CD4-positive, alpha-beta T cell (primary cell): Measurements from ENCODE around the gene COX10. TPM values are rescaled to one million over a fixed set of nuclear protein-coding genes. Genes with fewer than 3 reads are reported as not detected.
A peak's percentile ranks its signal among the peaks of the same experiment; 100 is the strongest.
"Not testable (repeated sequence)": the region's sequence is repeated elsewhere in the genome, so short reads cannot be mapped to it uniquely, and the experiment has no call there.

Experiments used
- ATAC-seq: fragments of 200-7000 bp; cut with Tn5 transposase; one replicate; pipeline ENCODE4 v1.10.0; 2022; ENCODE audit warnings: mild to moderate bottlenecking; ENCODE audit not compliant: poor library complexity
- CTCF ChIA-PET: fragments of 350-600 bp; sonication (Branson Sonifier 250); formaldehyde crosslinking; loops from one replicate; lab custom pipeline; 2021; ENCODE audit warnings: antibody characterized with exemption, inconsistent platforms; lab: Charles Lee
- POLR2A ChIA-PET: fragments of 350-600 bp; sonication (Branson Sonifier 250); formaldehyde crosslinking; loops from one replicate; lab custom pipeline; 2021; ENCODE audit warnings: antibody characterized with exemption, inconsistent platforms; lab: Charles Lee
- DNase-seq, 14 experiments: peaks; one replicate each; pipeline ENCODE4 v3.0.0-alpha.2; 2013 to 2020; ENCODE audit warnings: mixed read lengths in 2 of 14
- H3K27ac ChIP-seq, 2 donors: one replicate each; pipeline versions ENCODE4 v1.5.1 to v1.7.0; 2013; ENCODE audit warnings: low read length in 2 of 2, low read depth in 1 of 2, mild to moderate bottlenecking in 1 of 2
- H3K27me3 ChIP-seq, 2 experiments: 1 replicate in 1 of 2; 2 replicates in 1 of 2; pipeline versions ENCODE4 v1.6.1 to v1.7.0; 2013; ENCODE audit warnings: low read length in 2 of 2, control low read depth in 1 of 2, mild to moderate bottlenecking in 1 of 2, moderate library complexity in 1 of 2; ENCODE audit not compliant: insufficient read depth in 2 of 2, control insufficient read depth in 1 of 2
- H3K36me3 ChIP-seq: one replicate; pipeline ENCODE4 v1.6.1; 2013; ENCODE audit warnings: low read length, control low read depth; ENCODE audit not compliant: insufficient read depth
- H3K4me1 ChIP-seq: one replicate; pipeline ENCODE4 v1.6.1; 2013; ENCODE audit warnings: low read length, control low read depth; ENCODE audit not compliant: insufficient read depth
- H3K4me3 ChIP-seq: one replicate; pipeline ENCODE4 v1.5.1; 2013; ENCODE audit warnings: mild to moderate bottlenecking, low read length, moderate library complexity
- H3K9me3 ChIP-seq, 2 experiments: 1 replicate in 1 of 2; 2 replicates in 1 of 2; pipeline versions ENCODE4 v1.6.1 to v1.7.0; 2013; ENCODE audit warnings: low read length in 2 of 2, mild to moderate bottlenecking in 2 of 2, control low read depth in 1 of 2, moderate library complexity in 1 of 2; ENCODE audit not compliant: control insufficient read depth in 1 of 2, insufficient read depth in 1 of 2
- H3K27ac Mint-ChIP-seq: one replicate; pipeline ENCODE4 v1.8.0; 2020; ENCODE audit warnings: mixed read lengths
- H3K27me3 Mint-ChIP-seq: one replicate; pipeline ENCODE4 v1.8.0; 2021; ENCODE audit warnings: mixed read lengths
- H3K36me3 Mint-ChIP-seq: one replicate; pipeline ENCODE4 v1.8.0; 2021; ENCODE audit warnings: low read depth, mixed read lengths
- H3K4me1 Mint-ChIP-seq: one replicate; pipeline ENCODE4 v1.8.0; 2021; ENCODE audit warnings: low read depth, mixed read lengths
- H3K4me3 Mint-ChIP-seq: one replicate; pipeline ENCODE4 v1.8.0; 2020; ENCODE audit warnings: mild to moderate bottlenecking, mixed read lengths
- H3K9me3 Mint-ChIP-seq: one replicate; pipeline ENCODE4 v1.8.0; 2020; ENCODE audit warnings: mixed read lengths
- intact Hi-C, 2 experiments: fragments of 100-400 bp; cut with DNase I in 1 of 2; cut with micrococcal nuclease in 1 of 2; formaldehyde crosslinking; loops; one replicate each; pipeline versions ENCODE4 v1.15.1 to v1.9.0; 2023 to 2025; cut with DNase I, micrococcal nuclease
- total RNA-seq, 174 experiments: library from RNA in 2 of 174; stranded (reverse) in 2 of 174; gene quantifications; one replicate each; pipeline ENCODE4 v1.2.3 and lab custom pipeline; 2021 to 2026

Gene COX10
- total RNA-seq, 2 experiments from 2014 or later, result 9.1 to 9.9 TPM

- peaks cover 40% of the 10 kb centered on the region for H3K4me1 ChIP-seq
- H3K4me3 Mint-ChIP-seq, CTCF ChIA-PET, H3K9me3 ChIP-seq, intact Hi-C loops, H3K4me3 ChIP-seq, H3K36me3 ChIP-seq, H3K36me3 Mint-ChIP-seq, DNase-seq, H3K27me3 Mint-ChIP-seq, H3K27ac ChIP-seq, H3K9me3 Mint-ChIP-seq, ATAC-seq, H3K27me3 ChIP-seq, POLR2A ChIA-PET: not testable (repeated sequence)
- H3K4me1 Mint-ChIP-seq, result peaks cover 62% of the 10 kb centered on the region
- H3K27ac Mint-ChIP-seq, result peak overlapping the region; percentile 88
Measured at GRCh38 chr17:14190774-14191173, 121.5 kb downstream of the COX10 start.

GRCh38 chr17:14191469-14191868, 122.2 kb downstream of the COX10 start:
- Mint-ChIP-seq H3K4me3 (peak overlapping the region; percentile 20), H3K4me1 (peaks cover 64% of the 10 kb centered on the region), H3K27ac (peak overlapping the region; percentile 88)
- H3K36me3 ChIP-seq, H3K4me3 ChIP-seq, H3K27me3 ChIP-seq, ATAC-seq, POLR2A ChIA-PET, intact Hi-C loops, CTCF ChIA-PET, H3K36me3 Mint-ChIP-seq, H3K9me3 Mint-ChIP-seq, H3K27ac ChIP-seq, DNase-seq, H3K27me3 Mint-ChIP-seq, H3K9me3 ChIP-seq: not testable (repeated sequence)
- H3K4me1 ChIP-seq, result peaks cover 47% of the 10 kb centered on the region

- DNase-seq, ATAC-seq, CTCF ChIA-PET, H3K4me3 ChIP-seq, H3K36me3 ChIP-seq, intact Hi-C loops, H3K27me3 ChIP-seq, H3K27me3 Mint-ChIP-seq, H3K36me3 Mint-ChIP-seq, H3K9me3 Mint-ChIP-seq, H3K9me3 ChIP-seq, POLR2A ChIA-PET: not testable (repeated sequence)
- Mint-ChIP-seq H3K4me3 (peak overlapping the region; percentile 70), H3K27ac (peak overlapping the region; percentile 88), H3K4me1 (peaks cover 70% of the 10 kb centered on the region)
- Histone ChIP-seq H3K27ac (peak overlapping the region in 1 of 2 donors; percentile 29), H3K4me1 (peaks cover 53% of the 10 kb centered on the region)
Measured at GRCh38 chr17:14192039-14192438, 122.7 kb downstream of the COX10 start.

- peak overlapping the region; percentile 70 for H3K4me3 Mint-ChIP-seq
- H3K27ac ChIP-seq, result peak overlapping the region in 1 of 2 donors; percentile 22
- CTCF ChIA-PET, result not testable (repeated sequence)
Measured at GRCh38 chr17:14192636-14193344, 123.5 kb downstream of the COX10 start.

More at GRCh38 chr17:14192636-14193344, 123.5 kb downstream of the COX10 start:
- ATAC-seq, result peak; percentile 28
- H3K9me3 ChIP-seq, H3K36me3 ChIP-seq, intact Hi-C loops, H3K36me3 Mint-ChIP-seq, POLR2A ChIA-PET, H3K27me3 Mint-ChIP-seq, H3K9me3 Mint-ChIP-seq, H3K27me3 ChIP-seq: not testable (repeated sequence)
- Histone ChIP-seq H3K4me3 (peak overlapping the region; percentile 24), H3K4me1 (peaks cover 61% of the 10 kb centered on the region)
- Mint-ChIP-seq H3K4me1 (peaks cover 78% of the 10 kb centered on the region), H3K27ac (peak overlapping the region; percentile 88)
- DNase-seq, result peak in 2 of 14 experiments; percentile 9 to 58
